Esophagus squamous epithelium (tissue), 5 donors: ENCODE results near the gene FGD6. TPM values are rescaled to one million over a fixed set of nuclear protein-coding genes. Genes with fewer than 3 reads are reported as not detected.
A peak's percentile ranks its signal among the peaks of the same experiment; 100 is the strongest.

Experiments used
- DNase-seq: peaks from one replicate; lab custom pipeline; 2025; lab: John Stamatoyannopoulos, UW
- H3K27ac ChIP-seq, 4 donors: fragments of 200-600 bp; sonication (generic); one replicate each; pipeline ENCODE4 v1.5.1; 2016 to 2019; ENCODE audit warnings: mild to moderate bottlenecking in 1 of 4
- H3K27me3 ChIP-seq, 4 donors: fragments of 200-600 bp; sonication (generic); 1 replicate in 3 of 4; 2 replicates in 1 of 4; pipeline versions ENCODE4 v1.5.1 to v1.6.0; 2017 to 2021; ENCODE audit warnings: antibody characterized with exemption in 1 of 4
- H3K36me3 ChIP-seq, 3 donors: fragments of 200-600 bp; sonication (generic); one replicate each; pipeline ENCODE4 v1.5.1; 2016 to 2019
- H3K4me1 ChIP-seq, 3 donors: fragments of 200-600 bp; sonication (generic); one replicate each; pipeline ENCODE4 v1.5.1; 2017 to 2019
- H3K4me3 ChIP-seq, 4 donors: fragments of 200-600 bp; sonication (generic); 1 replicate in 3 of 4; 2 replicates in 1 of 4; pipeline ENCODE4 v1.5.1; 2016 to 2019; ENCODE audit warnings: mild to moderate bottlenecking in 2 of 4, moderate library complexity in 1 of 4
- H3K9me3 ChIP-seq, 3 donors: fragments of 200-600 bp; sonication (generic); one replicate each; pipeline ENCODE4 v1.5.1; 2016 to 2019
- CTCF ChIP-seq, 6 experiments: fragments of 450-650 bp in 4 of 6; fragments of 200-600 bp in 2 of 6; sonication (generic) in 2 of 6; IDR thresholded peaks; one replicate each; pipeline ENCODE4 v1.5.1; 2016 to 2019; ENCODE audit warnings: antibody characterized with exemption in 6 of 6, mild to moderate bottlenecking in 4 of 6, moderate library complexity in 4 of 6
- POLR2A ChIP-seq, 4 donors: fragments of 450-650 bp; IDR thresholded peaks; one replicate each; pipeline ENCODE4 v1.6.1; 2017; ENCODE audit warnings: antibody characterized with exemption in 4 of 4, mild to moderate bottlenecking in 4 of 4, moderate library complexity in 3 of 4
- WGBS, 2 donors: methylation state at CpG; one replicate each; pipeline ENCODE4 v1.1.5; 2018; 5-methylcytosine and 5-hydroxymethylcytosine counted together
- intact Hi-C: fragments of 100-400 bp; cut with DNase I; formaldehyde crosslinking; loops from one replicate; pipeline ENCODE4 v1.15.0; 2022
- total RNA-seq, 4 donors: library from RNA; depleted of rRNA; stranded (reverse); fragments of >200 nt; gene quantifications; one replicate each; pipeline ENCODE4 v1.1.0, GENCODE V29; 2016
- donor health status: DM: yes; HTN: yes; CAD: no.

FGD6 gene
- total RNA-seq, 4 donors from 2014 or later = 10.0 to 19.1 (median 13.2) TPM

- Histone ChIP-seq H3K36me3 (peaks cover 0 to 14% (median 0%) of the 10 kb centered on the region in 3 donors), H3K4me3 (no peak overlapping the region), H3K4me1 (peaks cover 0 to 11% (median 0%) of the 10 kb centered on the region in 3 donors), H3K9me3 (no peaks in the 10 kb centered on the region), H3K27ac (no peak overlapping the region), H3K27me3 (no peaks in the 10 kb centered on the region)
- 80 to 85% methylated on average over 8 of the region's 8 CpGs for WGBS, 2 donors
- intact Hi-C loops = no loop called here
- no peak for DNase-seq
- TF ChIP-seq CTCF (IDR thresholded peaks at IDR 0.05) (no peak), POLR2A (IDR thresholded peaks at IDR 0.05) (no peak)
Observed at GRCh38 chr12:95185072-95185471, 32.2 kb downstream of the FGD6 start.

GRCh38 chr12:95184121-95184520, 33.1 kb downstream of the FGD6 start:
- intact Hi-C loops = no loop called here

GRCh38 chr12:95182868-95183415, 34.3 kb downstream of the FGD6 start:
- Histone ChIP-seq H3K27ac (peak overlapping the region; percentile 11 to 46 (median 31)), H3K9me3 (no peaks in the 10 kb centered on the region), H3K4me3 (no peak overlapping the region), H3K4me1 (peaks cover 0 to 16% (median 0%) of the 10 kb centered on the region in 3 donors), H3K27me3 (no peaks in the 10 kb centered on the region), H3K36me3 (peaks cover 0 to 14% (median 0%) of the 10 kb centered on the region in 3 donors)
- 42 to 63% methylated on average over 3 to 5 of the region's 5 CpGs for WGBS, 2 donors
- no peak for DNase-seq
- no peak for TF ChIP-seq CTCF (IDR thresholded peaks at IDR 0.05)
- no peak for TF ChIP-seq POLR2A (IDR thresholded peaks at IDR 0.05)
- intact Hi-C loops = no loop called here

More at GRCh38 chr12:95184121-95184520, 33.1 kb downstream of the FGD6 start:
- Histone ChIP-seq H3K4me3 (no peak overlapping the region), H3K9me3 (no peaks in the 10 kb centered on the region), H3K36me3 (peaks cover 0 to 14% (median 0%) of the 10 kb centered on the region in 3 donors), H3K27me3 (no peaks in the 10 kb centered on the region), H3K4me1 (peaks cover 0 to 11% (median 0%) of the 10 kb centered on the region in 3 donors), H3K27ac (no peak overlapping the region)
- no peak for TF ChIP-seq POLR2A (IDR thresholded peaks at IDR 0.05)
- TF ChIP-seq CTCF (IDR thresholded peaks at IDR 0.05) = no peak
- DNase-seq = no peak

GRCh38 chr12:95181103-95181502, 36.2 kb downstream of the FGD6 start:
- WGBS, 2 donors = 80 to 85% methylated on average over 2 of the region's 2 CpGs

More at GRCh38 chr12:95181103-95181502, 36.2 kb downstream of the FGD6 start:
- intact Hi-C loops = no loop called here
- no peaks in the 10 kb centered on the region for H3K27me3 ChIP-seq
- H3K36me3 ChIP-seq = peaks cover 0 to 14% (median 0%) of the 10 kb centered on the region in 3 donors
- H3K4me3 ChIP-seq = no peak overlapping the region
- H3K9me3 ChIP-seq = no peaks in the 10 kb centered on the region
- H3K27ac ChIP-seq = no peak overlapping the region
- DNase-seq = no peak
- TF ChIP-seq POLR2A (IDR thresholded peaks at IDR 0.05) (no peak), CTCF (IDR thresholded peaks at IDR 0.05) (no peak)
- peaks cover 0 to 26% (median 0%) of the 10 kb centered on the region in 3 donors for H3K4me1 ChIP-seq
